Kasumi-1 (cell line): ENCODE results near the gene ZNF687.

ENCODE experiments used
- DNase-seq, 2 experiments: peaks; one replicate each; lab custom pipeline; 2025; lab: John Stamatoyannopoulos, UW

ZNF687 gene

DNA sequence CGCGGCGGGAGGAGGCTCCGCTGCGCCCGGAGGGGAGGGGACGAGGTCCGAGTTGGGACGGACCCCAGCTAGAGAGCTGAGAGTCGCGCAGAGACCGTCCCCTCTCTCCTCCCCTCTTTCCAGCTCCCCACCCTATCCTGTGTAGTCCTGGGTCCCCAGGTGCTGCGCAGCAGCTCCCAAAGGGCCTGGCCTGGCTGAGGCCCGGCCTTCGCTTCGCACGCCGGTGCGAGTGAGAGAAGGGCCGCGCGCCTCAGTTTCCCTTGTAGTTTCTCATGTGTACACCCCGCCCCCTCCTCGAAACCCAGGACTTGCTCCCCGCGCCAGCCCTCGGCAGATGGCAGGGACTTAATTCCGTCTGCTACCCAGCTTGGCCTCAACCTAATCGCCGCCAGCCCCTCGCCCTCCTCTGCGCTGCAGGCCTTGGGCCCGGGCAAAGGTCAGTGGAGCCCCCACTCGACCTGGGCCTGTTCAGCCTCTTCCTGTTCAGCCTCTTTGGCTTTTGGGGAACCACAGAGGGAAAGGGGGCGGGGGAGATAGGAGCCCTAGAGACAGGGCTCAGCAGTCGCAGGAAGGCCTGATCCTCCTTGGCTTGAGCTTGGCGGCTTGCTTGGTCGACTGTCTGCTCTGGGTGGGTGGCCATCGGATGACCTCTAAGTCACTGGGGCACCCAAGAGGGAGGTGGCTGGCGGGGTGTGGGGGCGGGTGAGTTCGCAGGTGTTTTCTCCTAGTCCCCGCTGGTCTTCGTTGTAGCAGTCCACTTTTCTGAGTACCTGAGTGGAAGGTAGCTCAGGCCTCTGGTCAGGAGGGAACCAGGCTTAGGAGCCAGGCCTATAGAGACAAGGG is 1.0 kb downstream of the ZNF687 start:
- DNase-seq, result peak in 1 of 2 experiments; percentile 45

DNA sequence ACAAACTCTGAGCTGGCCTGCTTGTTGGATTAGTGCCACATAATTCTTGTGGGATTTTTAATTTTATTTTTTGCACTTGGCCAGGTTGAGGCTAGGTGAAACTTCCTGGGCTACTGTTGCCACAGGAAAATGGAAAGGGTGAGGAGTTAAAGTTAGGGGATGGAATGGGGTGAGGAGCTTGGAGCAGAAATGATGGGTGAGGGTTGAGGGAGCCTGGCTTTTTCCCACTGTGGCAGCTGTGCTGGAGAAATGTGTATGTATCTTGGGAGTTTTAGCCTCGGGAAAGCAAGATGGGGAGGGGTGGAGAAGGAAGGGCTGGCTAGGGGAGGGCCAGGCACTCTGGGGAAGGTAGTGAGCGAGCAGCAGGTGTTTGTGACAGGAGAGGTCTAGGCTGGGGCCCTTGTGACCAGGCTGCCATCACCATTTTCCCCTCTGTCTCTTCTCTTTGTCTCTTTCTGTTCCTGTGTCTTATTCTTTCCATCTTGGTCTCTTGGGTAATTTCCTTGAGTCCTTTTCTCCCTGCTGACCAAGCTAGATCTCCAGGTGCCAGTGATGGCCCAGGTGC is 2.0 kb downstream of the ZNF687 start:
- DNase-seq, result no peak

DNA sequence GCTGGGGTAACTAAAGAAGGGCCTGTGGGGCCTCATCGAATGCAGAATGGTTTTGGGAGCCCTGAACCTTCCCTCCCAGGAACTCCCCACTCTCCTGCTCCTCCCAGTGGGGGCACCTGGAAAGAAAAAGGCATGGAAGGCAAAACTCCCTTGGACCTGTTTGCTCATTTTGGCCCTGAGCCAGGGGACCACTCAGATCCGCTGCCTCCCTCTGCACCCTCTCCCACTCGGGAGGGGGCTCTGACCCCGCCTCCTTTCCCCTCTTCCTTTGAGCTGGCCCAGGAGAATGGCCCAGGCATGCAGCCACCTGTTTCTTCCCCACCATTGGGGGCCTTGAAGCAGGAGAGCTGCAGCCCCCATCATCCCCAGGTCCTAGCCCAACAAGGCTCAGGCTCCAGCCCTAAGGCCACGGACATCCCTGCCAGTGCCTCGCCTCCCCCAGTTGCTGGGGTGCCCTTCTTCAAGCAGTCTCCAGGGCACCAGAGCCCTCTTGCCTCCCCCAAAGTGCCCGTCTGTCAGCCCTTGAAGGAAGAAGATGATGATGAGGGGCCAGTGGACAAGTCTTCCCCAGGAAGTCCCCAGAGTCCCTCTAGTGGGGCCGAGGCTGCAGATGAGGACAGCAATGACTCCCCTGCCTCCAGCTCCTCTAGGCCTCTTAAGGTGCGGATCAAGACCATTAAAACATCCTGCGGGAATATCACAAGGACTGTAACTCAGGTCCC is 4.7 kb downstream of the ZNF687 start:
- DNase-seq, result no peak

- no peak for DNase-seq
These were observed 5.2 kb downstream of the ZNF687 start for GRCh38 chr1:151287341-151287699.

DNA sequence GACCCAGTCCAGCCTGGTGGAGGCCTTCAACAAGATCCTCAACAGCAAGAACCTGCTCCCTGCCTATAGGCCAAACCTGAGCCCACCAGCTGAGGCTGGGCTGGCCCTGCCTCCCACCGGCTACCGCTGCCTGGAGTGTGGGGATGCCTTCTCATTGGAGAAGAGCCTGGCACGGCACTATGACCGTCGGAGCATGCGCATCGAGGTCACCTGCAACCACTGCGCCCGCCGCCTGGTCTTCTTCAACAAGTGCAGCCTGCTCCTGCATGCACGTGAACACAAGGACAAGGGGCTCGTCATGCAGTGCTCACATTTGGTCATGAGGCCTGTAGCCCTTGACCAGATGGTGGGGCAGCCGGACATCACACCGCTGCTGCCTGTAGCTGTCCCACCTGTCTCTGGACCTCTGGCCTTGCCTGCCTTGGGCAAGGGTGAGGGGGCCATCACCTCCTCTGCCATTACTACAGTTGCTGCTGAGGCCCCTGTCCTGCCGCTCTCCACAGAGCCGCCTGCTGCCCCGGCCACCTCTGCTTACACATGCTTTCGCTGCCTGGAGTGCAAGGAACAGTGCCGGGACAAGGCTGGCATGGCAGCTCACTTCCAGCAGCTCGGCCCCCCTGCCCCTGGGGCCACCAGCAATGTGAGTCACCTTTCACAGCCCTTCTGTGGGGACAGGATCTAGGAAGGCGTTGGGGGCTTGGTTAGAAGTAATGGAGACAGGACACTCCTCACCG is 5.8 kb downstream of the ZNF687 start:
- no peak for DNase-seq

DNA sequence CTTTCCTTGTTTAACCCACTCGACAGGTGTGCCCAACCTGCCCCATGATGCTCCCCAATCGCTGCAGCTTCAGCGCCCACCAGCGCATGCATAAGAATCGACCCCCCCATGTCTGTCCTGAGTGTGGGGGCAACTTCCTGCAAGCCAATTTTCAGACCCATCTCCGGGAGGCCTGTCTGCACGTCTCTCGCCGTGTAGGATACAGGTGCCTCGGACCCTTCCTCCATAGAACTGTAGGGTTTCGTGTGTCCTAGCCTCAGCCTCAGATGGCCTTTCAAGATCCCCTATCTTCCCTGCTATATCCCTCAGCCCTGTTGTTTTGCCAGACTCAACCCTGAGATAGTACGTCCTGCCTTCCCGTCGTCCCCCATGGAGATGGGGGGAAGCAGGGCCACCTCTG is 6.4 kb downstream of the ZNF687 start:
- DNase-seq, result no peak

- DNase-seq, result no peak
These were observed 7.2 kb downstream of the ZNF687 start for GRCh38 chr1:151289080-151289935.

DNA sequence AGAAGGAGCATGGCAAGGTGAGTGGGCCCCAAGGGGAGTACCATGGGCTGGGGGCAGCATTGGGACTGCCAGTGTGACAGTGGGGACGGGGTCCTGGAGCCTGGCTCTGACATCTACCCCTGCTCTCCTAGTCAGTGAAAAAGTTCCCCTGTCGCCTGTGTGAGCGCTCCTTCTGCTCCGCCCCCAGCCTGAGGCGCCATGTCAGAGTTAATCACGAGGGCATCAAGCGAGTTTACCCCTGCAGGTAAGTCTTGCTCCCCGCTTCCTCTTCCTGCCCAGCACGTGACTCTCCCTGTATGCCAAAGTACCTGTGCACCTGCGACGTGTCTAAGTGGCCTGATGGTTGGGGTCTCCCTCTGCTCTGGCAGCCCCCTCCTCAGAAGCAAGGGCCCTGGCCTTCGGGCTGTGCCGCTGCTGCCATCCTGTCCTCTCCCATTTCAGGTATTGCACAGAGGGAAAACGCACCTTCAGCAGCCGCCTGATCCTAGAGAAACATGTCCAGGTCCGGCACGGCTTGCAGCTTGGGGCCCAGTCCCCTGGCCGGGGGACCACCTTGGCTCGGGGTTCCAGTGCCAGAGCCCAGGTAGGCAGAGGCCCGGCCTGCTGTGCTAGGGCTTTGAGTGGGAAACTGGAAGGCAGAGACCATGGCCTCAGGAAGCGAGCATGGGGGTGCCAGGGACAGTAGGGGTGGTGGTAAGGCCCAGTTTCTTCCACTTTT is 8.1 kb downstream of the ZNF687 start:
- DNase-seq, result no peak

GRCh38 chr1:151290709-151291303 is 8.7 kb downstream of the ZNF687 start:
- DNase-seq, result no peak

- DNase-seq, result no peak
These were observed 10.3 kb downstream of the ZNF687 start for GRCh38 chr1:151292207-151293030.

DNA sequence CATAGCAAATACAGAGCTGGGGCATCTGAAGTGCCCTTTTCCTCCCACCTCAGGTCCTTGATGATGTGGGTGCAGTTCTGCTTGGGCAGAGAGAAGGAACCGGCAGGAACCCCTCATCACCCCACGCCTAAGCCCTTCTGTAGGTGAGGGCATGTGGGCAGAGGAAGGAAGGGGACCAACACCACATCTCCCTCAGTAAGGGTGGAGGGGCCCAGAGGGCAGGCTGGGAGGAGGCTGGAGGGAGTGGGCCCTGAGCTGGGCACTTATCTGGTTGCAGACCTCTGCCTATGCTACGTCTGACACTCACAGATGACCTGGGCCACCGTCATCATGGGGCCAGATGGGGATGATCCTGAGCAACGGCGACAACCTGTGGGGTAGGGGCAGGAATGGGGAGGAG is 11.0 kb downstream of the ZNF687 start:
- DNase-seq, result no peak

DNA sequence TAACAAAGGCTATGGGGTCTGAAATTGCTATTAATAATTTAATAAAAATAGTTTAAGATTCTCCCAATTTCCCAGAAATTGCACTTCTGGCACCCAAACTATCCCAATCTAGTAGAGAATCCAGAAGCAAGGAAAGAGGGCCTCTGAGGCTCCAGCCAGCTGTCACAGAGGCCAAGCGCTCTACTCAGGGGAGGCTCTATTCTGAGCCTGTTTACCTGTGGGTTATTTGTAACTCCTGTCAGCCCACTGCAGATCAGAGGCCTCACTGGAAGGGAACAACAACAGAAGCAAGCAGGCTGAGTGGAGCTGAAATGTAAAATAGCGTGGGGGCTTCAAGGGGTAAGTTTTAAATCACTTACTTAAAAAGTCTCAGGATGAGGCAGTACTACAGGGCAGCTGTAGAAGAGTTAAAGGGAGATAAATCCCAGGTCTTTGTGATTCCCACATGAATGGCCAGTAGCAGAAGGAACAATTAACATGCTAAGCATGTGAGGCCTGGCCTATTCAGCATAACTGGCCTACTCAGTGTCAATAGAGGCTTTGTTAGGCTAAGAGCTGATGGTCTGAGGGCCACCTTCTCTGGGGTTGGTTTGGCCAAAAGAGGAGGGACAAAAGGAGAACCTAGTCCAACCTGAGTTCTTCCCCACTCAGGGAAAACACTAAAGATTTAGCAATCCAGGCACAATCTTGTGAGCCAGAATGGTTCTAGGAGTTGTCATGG is 12.8 kb downstream of the ZNF687 start:
- no peak for DNase-seq

- DNase-seq, result no peak
These were observed 27.8 kb downstream of the ZNF687 start for GRCh38 chr1:151309811-151310323.

DNA sequence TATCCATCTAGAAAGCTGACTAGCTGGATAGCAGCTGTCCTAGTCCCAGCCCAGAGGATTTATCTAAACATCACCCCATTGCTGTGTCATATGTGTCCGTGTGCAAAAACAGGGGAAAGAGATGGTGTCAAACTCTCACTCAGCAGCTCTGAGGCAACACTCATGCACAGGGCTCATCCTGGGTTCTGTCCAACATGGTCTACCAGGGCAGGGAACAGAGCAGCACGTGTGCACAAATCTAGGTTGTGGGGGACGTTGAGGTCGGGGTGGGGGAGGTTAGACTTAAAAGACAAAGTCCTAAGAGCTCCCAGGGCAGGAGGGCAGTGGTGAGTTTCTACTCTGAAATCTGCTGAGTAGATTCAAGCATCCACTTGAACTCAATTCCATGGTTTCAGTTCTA is 28.9 kb downstream of the ZNF687 start:
- DNase-seq, result no peak

- DNase-seq, result peak; percentile 69 to 77
These were observed 29.7 kb downstream of the ZNF687 start for GRCh38 chr1:151311589-151312331.

GRCh38 chr1:151312411-151312810 is 30.3 kb downstream of the ZNF687 start:
- DNase-seq, result no peak

DNA sequence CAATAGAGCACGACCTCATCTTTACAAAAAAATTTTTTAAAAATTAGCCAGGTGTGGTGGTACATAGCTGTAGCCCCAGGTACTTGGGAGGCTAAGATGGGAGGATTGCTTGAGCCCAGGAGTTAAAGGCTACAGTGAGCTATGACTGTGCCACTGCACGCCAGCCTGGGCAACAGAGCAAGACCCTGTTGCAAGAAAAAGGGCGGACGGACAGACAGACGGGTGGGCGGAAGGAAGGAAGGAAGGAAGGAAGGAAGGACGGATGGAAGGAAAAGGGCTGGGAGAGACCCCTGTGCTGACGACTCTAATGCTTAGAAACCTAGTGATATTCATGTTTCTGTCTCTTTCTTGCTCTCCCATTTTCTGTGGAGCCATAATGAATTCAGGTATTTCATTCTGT is 30.7 kb downstream of the ZNF687 start:
- DNase-seq, result no peak

- DNase-seq, result no peak
These were observed 31.4 kb downstream of the ZNF687 start for GRCh38 chr1:151313501-151313900.
